Measurements from ENCODE around the gene KLHDC8A.
A peak's percentile ranks its signal among the peaks of the same experiment; 100 is the strongest.

KLHDC8A gene

DNA sequence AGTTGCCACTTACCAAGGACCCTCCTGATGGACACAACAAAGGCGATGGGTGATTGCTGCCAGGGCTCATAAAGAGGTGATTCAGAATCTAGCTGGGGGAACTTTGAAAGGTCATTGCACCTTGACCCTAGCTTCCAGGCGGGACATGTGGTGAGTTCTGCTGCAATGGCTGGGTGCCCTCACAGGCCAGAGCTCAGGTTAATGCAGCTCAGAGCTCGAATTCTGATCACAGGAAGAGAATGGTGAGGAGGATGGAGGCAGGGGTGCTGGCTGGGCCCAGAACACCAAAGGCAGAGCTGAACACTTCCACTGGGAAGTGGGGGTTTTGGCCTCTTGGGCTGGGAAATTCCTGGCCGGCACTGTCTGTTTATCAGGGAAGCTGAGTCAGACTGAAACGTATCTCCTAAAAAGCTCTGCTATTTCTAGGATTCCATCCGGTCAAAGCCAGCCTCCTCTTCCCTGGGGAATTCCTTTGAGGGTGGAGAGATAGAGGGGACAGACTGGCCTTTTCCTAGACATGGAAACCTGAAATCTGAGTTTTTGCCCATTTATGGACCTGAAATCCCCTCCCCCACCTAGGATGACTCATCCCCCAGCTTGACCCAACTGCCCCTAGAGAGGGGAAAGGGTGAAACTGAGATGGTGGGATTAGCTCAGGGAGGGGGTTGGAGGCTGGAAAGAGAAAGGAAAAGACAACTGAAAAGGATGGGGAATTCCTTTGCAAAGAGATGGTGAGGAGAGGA, 62.4 kb downstream of the KLHDC8A start:
- no peak for DNase-seq

- no peak for DNase-seq
These were observed 63.2 kb downstream of the KLHDC8A start for GRCh38 chr1:205293350-205294074.

GRCh38 chr1:205291596-205291995, 65.1 kb downstream of the KLHDC8A start:
- DNase-seq, result no peak

GRCh38 chr1:205287767-205288559, 68.8 kb downstream of the KLHDC8A start:
- peak; percentile 56 for DNase-seq

- DNase-seq, result no peak
These were observed 69.6 kb downstream of the KLHDC8A start for GRCh38 chr1:205287076-205287475.

GRCh38 chr1:205286335-205286950, 70.3 kb downstream of the KLHDC8A start:
- DNase-seq, result peak; percentile 57

Measured in left hindlimb (tissue), 1 donor.